ENCODE data around the gene CDHR5. TPM values are rescaled to one million over a fixed set of nuclear protein-coding genes. Genes with fewer than 3 reads are reported as not detected.

CDHR5 gene
- total and polyA plus RNA-seq, 2 of the 4 experiments (the other 2 are of a cell fraction): not detected

DNA sequence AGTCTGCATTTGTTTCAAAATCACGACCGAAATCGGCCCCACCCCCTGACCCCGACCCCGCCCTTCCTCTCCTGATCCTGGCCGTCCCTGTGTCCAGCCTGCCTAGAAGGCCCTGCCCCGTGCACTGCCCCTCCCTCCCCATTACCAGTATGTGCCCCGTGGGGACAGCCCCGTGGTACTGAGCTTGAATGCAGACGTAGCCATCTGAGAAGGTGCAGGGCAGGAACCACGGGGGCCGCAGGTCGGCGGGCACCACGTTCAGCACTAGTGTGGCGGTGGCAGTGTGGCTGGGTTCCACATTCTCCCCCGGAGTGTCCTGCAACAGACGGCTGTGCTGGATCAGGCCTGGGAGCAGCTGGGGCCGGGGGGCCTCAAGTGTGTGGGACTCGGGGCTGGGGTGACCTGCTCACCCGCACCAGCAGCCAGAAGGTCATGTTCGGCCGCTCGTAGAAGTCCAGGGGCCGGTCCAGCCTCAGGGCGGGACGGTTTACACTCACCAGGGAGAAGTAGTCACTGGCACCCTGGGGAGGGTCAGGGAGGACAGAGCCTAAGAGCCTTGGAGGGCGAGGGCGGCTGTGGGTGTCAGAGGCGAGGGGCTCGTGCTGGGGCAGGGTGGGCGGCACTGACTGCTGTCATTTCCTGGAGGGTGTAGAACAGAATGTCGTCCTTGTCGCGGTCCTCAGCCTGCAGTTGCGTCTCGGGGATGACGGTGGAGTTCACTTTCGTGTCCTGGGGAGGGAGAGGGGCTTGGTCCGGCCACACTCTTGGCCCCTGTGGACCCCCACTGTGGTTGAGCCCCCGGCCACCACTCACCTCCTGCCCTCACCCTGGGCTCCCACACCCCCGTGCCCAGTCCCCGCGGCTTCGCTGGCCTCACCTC is 3.6 kb downstream of the CDHR5 start:
- no peaks in the 10 kb centered on the region for H3K27me3 ChIP-seq (ENCODE audit: control insufficient read depth, insufficient read depth, low read length)
- peak overlapping the region; percentile 37 for H2AK9ac ChIP-seq (replicated peaks; ENCODE audit: low read depth, low read length, poor library complexity)
- no peak overlapping the region for H4K8ac ChIP-seq (ENCODE audit: low read depth in 2 of 2, low read length in 2 of 2)
- H4K5ac ChIP-seq (ENCODE audit: low read depth, low read length): no peak overlapping the region
- H3K27ac ChIP-seq (ENCODE audit: insufficient read depth, low read length): no peak overlapping the region
- no peaks in the 10 kb centered on the region; the same call in 1 of the 2 replicates for H4K20me1 ChIP-seq (ENCODE audit: insufficient read depth, low read length)
- dilution Hi-C loops (cut with HindIII; ENCODE audit: low sequenced_read_pairs, unreplicated experiment) (no loop called here), intact Hi-C loops (cut with micrococcal nuclease) (no loop called here), in situ Hi-C loops (cut with MboI; ENCODE audit: low sequenced_read_pairs) (no loop called here)
- TF ChIP-seq MAZ (IDR thresholded peaks at IDR 0.05; ENCODE audit: borderline replicate concordance, low read depth, low read length): no peak
- TF ChIP-seq MXI1 (IDR thresholded peaks at IDR 0.05; ENCODE audit: borderline replicate concordance, low read depth, low read length): no peak
- TF ChIP-seq, protein P1, sequence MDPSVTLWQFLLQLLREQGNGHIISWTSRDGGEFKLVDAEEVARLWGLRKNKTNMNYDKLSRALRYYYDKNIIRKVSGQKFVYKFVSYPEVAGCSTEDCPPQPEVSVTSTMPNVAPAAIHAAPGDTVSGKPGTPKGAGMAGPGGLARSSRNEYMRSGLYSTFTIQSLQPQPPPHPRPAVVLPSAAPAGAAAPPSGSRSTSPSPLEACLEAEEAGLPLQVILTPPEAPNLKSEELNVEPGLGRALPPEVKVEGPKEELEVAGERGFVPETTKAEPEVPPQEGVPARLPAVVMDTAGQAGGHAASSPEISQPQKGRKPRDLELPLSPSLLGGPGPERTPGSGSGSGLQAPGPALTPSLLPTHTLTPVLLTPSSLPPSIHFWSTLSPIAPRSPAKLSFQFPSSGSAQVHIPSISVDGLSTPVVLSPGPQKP (IDR thresholded peaks at IDR 0.05; ENCODE audit: borderline replicate concordance, low read depth, low read length): no peak
- TF ChIP-seq RCOR1 (IDR thresholded peaks at IDR 0.05; ENCODE audit: insufficient replicate concordance, low read length): no peak
- no peak for TF ChIP-seq CHD1 (IDR thresholded peaks at IDR 0.05; ENCODE audit: low read depth, low read length)
- no peak for TF ChIP-seq NFE2L2 (IDR thresholded peaks at IDR 0.05; ENCODE audit: low read depth, low read length)
- TF ChIP-seq SMC3 (IDR thresholded peaks at IDR 0.05; ENCODE audit: low read depth, low read length): no peak
- no peak for TF ChIP-seq FOS (IDR thresholded peaks at IDR 0.05; ENCODE audit: low read depth, low read length)
- no peak for TF ChIP-seq RFX5 (IDR thresholded peaks at IDR 0.05; ENCODE audit: low read depth, low read length)
- no peak for TF ChIP-seq RAD21 (IDR thresholded peaks at IDR 0.05; ENCODE audit: low read length)
- TF ChIP-seq, protein P2, sequence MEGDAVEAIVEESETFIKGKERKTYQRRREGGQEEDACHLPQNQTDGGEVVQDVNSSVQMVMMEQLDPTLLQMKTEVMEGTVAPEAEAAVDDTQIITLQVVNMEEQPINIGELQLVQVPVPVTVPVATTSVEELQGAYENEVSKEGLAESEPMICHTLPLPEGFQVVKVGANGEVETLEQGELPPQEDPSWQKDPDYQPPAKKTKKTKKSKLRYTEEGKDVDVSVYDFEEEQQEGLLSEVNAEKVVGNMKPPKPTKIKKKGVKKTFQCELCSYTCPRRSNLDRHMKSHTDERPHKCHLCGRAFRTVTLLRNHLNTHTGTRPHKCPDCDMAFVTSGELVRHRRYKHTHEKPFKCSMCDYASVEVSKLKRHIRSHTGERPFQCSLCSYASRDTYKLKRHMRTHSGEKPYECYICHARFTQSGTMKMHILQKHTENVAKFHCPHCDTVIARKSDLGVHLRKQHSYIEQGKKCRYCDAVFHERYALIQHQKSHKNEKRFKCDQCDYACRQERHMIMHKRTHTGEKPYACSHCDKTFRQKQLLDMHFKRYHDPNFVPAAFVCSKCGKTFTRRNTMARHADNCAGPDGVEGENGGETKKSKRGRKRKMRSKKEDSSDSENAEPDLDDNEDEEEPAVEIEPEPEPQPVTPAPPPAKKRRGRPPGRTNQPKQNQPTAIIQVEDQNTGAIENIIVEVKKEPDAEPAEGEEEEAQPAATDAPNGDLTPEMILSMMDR (conservative IDR thresholded peaks at IDR 0.05; ENCODE audit: low read depth, low read length): no peak
- TF ChIP-seq MAFK (IDR thresholded peaks at IDR 0.05; ENCODE audit: low read depth, low read length): no peak
- H3K4ac ChIP-seq (ENCODE audit: low read depth, low read length): no peak overlapping the region
- H3K9ac ChIP-seq (ENCODE audit: low read depth, low read length): no peak overlapping the region
- peaks cover 6% of the 10 kb centered on the region; the same call in 1 of the 2 replicates for H3K36me3 ChIP-seq (ENCODE audit: control insufficient read depth, insufficient read depth, low read length)
- H3K14ac ChIP-seq (replicated peaks; ENCODE audit: low read depth, low read length): no peak overlapping the region
- H4K91ac ChIP-seq (ENCODE audit: insufficient read depth, low read depth, low read length): no peak overlapping the region
- no peak overlapping the region for H2BK120ac ChIP-seq (ENCODE audit: low read depth, low read length)
- DNase-seq: no peak
- H2BK20ac ChIP-seq (ENCODE audit: low read depth, low read length): no peak overlapping the region
- no peaks in the 10 kb centered on the region for H3K4me1 ChIP-seq (ENCODE audit: control insufficient read depth, insufficient read depth, low read length)
- no peak for ATAC-seq (ENCODE audit: low read depth)
- H3K18ac ChIP-seq (ENCODE audit: low read depth, low read length): no peak overlapping the region
- no TSS peak for BruUV-seq (replicated peaks)
- no peak overlapping the region for H2AK5ac ChIP-seq (ENCODE audit: low read depth, low read length)
- H3K9me1 ChIP-seq (ENCODE audit: insufficient read depth, low read length): 0 out of 2 replicates have a peak, but pooled peaks cover 3% of the 10 kb centered on the region
- H3K79me1 ChIP-seq (ENCODE audit: low read depth in 1 of 2, low read length in 2 of 2): peaks cover 2 to 18% of the 10 kb centered on the region in 2 experiments; a peak in 1 of 4 replicates
- WGBS, 2 experiments (ENCODE audit: extremely low coverage in 2 of 2, insufficient read length in 1 of 2): 70% methylated on average over 24 of the region's 45 CpGs; no CpG with 5 or more reads in 1 of the 2 experiments
- H3K4me2 ChIP-seq (ENCODE audit: low read depth, low read length): no peak overlapping the region
- H2BK15ac ChIP-seq (ENCODE audit: low read depth, low read length): no peak overlapping the region
- POLR2A ChIA-PET (ENCODE audit: unreplicated experiment): no interaction called here
- CTCF ChIA-PET: no interaction called here
- no peak overlapping the region for H2AFZ ChIP-seq (replicated peaks; ENCODE audit: low read length, poor library complexity)
- H3K56ac ChIP-seq (ENCODE audit: extremely low read depth, insufficient read depth, low read length): no peak overlapping the region
- H3K23ac ChIP-seq (ENCODE audit: low read depth, low read length): no peak overlapping the region
- no peaks in the 10 kb centered on the region for H3K9me3 ChIP-seq (ENCODE audit: control insufficient read depth, insufficient read depth, low read length)
- H2BK5ac ChIP-seq (ENCODE audit: low read depth, low read length, poor library complexity, severe bottlenecking): no peak overlapping the region
- H3K4me3 ChIP-seq (ENCODE audit: insufficient read depth, low read depth, low read length): no peak overlapping the region

Measured in IMR-90 (cell line).